ENCODE data around the gene FTO.

GRCh38 chr16:53689636-53690035 lies 14.3 kb upstream of the FTO start:
- TF ChIP-seq POLR2A (IDR thresholded peaks at IDR 0.05) = no peak
- TF ChIP-seq CTCF (IDR thresholded peaks at IDR 0.05) = no peak
- no peak for TF ChIP-seq POLR2AphosphoS5 (IDR thresholded peaks at IDR 0.05)

Data from prostate gland (tissue), 2 donors.